Measurements from ENCODE around the gene ADORA1.

Gene ADORA1

DNA sequence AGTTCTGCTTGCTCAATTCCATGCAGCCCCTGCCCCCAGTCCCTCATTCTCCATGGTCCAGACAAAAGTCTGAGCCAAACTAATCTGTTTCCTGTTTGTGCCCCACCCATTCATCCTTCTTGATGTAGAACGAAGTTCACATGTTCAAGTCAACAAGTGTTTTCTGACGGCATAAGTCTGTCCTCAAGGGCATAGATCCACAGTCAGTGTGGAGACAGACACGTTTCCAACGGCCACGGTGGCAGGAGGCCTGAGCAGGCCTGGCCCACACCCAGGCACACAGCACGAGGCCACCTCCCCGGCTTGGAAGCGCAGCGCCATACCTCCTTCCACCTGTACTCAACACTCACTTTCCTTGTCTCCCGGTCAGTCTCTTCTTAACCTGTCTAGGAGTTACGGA, 16.1 kb downstream of the ADORA1 start:
- no peak for DNase-seq

DNA sequence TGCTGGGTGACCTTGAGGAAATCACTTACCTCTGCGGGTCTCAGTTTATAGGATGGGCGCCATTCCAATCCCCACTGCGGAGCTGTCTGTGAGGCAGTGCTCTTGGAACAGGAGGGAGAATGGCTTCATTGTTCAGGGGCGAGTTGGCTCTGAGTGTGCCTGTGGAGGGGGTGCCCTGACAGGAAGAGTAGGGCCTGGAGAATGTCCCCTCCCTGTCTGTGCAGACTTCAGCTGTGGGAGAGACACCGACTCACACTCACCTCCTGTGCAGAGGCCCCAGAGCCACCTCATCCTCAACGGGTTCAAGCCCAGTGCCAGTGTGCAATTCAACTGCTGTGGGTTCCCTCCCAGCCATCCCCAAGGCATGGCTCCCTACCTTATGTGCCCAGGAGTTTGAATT, 17.1 kb downstream of the ADORA1 start:
- DNase-seq: no peak

DNA sequence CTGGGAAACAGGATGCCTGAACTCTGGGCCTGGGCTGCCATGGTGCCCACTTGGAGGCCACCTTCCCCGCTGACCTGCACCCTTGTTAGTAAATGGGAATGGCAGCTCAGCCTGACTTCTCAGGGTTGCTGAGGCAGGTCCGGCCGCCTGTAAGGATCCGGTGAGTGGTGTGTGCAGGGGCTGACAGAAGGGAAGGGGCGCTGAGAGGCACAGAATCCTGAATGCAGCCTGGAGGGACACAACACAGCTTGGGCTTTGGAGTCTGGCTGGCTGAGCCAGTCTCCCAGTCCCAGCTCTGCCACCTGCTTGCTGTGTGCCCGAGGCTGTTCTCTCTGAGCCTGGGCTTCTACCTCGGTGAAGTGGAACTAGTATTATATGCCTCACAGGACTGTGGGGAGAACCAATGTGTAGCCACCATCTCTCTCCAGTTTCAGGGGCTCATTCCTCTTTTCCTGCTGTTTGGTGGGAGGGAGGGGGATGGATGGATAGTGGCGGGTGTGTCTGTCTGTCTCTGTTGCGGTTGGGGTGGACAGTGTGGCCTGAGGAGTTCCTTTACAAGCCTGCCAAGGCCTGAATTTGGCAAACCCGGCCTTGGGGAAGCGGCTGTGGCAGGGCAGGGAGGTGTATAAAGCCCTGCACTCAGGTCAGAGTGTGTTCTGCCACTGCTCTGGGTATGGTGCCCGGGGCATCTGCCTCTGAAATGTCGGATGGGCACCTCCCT, 18.0 kb downstream of the ADORA1 start:
- DNase-seq: no peak

DNA sequence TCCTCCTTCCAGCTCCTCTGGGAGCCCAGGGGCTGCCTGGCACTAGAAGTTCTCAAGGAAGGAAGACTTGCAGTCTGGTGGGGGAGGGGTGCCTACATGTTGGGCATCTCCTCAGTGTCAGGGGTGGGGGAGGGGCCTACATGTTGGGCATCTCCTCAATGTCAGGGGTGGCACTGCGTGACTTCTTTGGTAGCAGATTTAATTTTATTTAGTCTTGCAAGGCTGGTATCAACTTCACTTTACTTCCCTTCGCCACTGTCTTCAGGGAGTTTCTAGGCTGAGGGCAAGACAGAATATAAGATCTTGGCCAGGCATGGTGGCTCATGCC, 18.5 kb downstream of the ADORA1 start:
- no peak for DNase-seq

DNA sequence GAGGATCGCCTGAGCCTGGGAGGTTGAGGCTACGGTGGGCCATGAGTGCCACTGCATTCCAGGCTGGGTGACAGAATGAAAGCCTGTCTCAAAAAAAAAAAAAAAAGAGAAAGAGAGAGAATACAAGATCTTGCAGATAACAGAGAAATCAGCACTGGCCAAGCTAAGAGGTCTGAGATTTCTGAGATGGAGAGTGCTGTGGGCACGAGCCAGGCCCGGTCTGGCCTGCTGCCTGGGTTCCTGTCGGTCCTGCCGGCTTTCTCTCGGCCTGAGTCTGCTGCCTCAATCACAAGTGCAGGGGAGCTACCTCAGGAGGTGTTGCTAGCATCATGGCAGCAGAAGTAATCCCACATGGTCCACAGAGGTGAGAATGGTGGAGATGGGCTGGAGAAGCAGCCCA, 19.0 kb downstream of the ADORA1 start:
- no peak for DNase-seq

DNA sequence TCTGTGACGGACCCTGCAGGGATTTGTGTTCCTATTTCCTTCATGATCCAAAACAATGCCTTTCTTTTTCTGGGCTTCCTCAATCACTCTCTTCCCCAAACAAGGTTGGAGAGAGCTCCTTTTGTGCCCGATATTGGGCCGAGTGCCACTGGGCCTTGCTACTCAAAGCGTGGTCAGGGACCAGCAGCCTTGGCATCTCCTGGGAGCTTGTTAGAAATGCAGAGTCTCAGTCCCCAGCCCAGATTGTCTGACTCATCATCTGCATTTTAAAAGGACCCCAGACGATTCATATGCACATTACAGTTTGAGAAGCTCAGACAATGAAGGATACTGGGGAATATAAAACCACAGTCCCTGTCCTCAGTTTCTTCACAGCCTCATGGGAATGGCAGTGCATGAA, 19.9 kb downstream of the ADORA1 start:
- no peak for DNase-seq

DNA sequence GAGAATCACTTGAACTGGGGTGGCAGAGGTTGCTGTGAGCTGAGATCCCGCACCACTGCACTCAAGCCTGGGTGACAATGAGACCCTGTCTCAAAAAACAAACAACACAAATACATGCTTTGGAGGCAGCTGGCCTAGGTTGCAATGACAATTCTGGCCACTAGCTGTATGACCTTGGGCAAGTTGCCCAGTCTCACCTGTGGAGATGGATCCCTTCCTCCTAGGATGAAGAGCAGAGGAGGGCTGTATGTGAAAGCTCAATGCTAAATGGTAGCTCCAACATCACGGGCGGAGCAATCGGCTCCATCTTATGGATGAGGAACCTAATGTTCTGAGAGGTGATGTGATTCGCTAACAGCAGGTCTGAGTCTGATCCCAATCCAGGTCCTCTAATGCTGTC, 20.6 kb downstream of the ADORA1 start:
- DNase-seq: no peak

DNA sequence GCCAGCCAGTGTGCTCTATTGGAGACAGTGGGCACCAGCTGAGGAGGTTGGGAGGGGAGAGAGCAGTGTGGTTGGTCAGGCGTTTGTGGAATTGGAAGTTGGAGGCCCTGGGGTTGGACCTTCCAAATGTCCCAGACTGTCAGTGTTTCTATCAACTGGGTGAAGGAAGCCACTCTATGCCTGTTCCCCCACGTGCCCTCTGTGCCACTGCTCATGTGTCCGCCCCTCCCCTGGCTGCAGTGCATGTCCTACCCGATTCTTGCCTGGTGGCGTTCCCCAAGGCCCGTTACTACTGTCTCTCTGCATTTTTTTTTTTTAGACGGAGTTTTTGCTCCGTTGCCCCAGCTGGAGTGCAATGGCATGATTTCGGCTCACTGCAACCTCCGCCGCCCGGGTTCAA, 21.1 kb downstream of the ADORA1 start:
- no peak for DNase-seq

DNA sequence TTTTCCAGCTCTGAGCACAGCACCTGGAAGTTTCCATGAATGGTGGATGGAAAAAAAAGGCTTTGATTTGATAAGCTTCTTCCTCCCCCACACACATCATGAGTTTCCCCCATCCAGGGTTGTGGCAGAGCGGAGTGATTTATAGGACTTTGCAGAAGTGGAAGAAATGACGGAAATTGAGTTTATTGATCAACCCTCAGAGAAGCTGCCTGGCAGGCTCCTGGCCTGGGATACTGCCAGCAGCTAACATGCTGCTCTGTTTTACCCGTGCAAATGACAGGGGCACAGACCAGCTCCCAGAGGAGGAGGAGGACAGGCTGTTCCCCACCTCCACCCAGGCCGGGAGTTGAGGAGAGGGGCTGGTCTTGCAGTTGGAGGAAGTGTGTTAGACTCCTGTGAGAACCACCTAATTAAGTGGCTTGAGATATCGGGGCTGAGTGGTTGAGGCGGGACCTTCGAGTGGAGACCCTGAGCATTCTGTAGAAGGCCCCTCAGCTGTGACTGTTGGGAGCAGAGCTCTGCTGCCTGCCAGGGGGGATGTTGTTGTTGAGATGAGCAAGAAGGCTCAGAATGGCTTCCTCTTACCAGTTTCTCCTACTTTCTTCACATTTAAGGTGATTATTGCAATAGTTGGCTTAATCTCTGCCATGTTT, 21.8 kb downstream of the ADORA1 start:
- DNase-seq: no peak

DNA sequence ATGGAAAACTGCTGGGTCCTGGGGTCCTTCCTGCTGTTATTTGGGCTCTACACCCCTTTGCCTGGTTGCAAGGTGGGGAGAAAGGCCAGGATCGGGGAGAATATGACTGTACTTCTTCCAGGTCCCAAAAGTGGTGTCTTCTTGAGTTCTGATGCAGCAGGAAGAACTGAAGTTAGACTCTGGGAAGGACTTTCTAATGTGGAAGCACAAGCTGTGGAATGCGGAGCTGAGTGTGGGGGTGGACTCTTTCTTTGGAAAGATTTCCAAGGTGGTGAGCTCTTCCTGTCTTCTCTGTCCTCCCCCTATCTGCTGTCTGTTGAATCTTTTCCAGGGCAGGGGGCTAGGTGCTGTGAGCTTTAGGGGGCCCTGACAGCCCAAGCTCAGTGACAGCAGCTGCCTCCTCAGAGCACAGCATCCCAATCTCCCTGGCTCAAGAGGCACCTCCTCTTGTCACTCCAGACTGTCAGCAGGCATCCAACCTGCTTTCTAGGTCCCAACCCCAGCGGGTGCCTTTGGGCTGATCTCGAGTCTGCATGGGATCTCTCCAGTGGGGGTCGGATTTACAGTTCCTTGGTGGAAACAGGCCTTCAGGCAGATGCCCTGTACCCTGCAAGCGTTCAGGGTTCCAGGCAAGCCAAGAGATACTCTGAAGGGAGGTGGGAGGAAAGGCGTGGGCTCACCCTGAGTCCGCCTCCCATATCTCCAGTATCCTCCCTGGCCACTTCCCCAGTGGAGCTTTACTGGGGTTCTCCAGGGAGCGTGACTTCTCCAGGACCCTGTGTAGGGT, 23.2 kb downstream of the ADORA1 start:
- no peak for DNase-seq

DNA sequence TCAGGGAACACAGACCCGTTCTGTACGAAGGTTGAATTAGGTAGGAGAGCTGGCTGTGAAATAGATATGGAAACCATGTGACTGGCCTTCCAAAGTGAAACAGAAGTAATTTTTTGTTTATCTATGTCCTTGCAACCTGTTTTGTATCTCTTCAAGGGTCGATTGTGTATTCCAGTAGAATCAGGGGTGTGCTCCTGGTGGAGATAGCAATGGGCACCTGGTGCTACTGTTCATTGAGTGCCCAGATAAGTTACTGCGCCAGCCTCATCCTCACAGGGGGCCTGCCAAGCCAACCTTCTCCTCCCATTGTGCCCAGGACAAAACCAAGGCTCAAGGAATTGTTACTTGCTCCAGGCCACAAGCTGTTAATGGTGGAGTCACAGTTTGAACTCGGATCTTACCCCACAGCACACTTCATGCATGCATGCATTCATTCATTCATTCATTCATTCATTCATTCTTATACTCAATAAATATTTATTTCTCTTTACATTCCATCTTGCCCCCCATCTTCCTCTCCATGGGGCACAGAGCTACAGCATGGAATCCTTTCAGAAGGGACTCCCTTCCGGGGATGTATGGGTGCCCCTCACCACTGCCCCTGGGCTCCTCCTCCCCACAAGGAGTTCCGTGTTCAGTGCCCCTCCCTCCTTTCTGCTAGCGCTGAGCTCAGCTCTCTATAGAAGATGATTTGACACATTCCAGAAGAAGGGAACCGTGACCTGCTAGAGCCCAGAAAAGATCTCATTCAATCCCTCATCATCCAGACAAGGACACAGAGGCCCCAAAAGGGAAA, 24.0 kb downstream of the ADORA1 start:
- DNase-seq: no peak

DNA sequence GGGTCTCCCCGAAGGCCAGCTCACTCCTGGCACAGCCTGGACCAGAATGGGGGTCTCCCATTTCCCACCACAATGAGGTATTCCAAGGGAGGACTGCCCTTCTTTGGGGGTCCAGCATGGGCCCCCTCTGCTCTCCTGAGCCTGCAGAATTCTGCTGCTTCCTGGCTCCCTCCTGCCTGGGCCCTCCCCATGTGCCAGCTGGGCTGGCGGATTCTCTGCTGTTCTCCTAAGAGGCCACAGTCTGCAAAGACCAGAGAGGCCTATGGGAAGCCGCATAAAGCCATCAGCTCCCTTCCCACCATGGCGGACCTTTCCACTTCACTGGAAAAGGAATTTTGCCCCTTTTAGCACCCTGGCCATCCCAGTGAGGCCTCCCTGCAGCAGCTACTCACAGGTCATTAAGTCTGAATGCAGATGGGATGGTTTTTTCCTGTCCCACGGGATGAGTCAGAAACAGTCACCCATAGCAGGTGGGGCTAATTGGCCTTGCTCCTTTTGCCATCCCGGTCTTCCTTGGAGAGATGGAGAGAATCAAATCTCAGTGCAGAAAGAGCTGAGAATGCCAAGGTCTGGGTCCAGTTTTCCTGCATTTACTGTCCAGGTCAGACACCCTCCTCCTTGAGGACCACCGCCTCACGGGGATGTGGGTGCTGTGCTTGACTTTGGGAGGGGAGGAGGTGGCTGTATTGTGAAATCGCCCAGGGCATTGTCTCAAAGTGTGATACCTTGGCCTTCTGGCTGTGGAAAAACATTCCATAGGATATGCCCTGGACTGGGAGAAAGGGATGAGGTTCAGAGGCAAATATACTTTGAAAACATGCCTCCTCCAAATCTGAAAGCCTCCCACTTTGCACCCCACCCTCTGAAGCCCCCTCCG, 24.9 kb downstream of the ADORA1 start:
- no peak for DNase-seq

DNA sequence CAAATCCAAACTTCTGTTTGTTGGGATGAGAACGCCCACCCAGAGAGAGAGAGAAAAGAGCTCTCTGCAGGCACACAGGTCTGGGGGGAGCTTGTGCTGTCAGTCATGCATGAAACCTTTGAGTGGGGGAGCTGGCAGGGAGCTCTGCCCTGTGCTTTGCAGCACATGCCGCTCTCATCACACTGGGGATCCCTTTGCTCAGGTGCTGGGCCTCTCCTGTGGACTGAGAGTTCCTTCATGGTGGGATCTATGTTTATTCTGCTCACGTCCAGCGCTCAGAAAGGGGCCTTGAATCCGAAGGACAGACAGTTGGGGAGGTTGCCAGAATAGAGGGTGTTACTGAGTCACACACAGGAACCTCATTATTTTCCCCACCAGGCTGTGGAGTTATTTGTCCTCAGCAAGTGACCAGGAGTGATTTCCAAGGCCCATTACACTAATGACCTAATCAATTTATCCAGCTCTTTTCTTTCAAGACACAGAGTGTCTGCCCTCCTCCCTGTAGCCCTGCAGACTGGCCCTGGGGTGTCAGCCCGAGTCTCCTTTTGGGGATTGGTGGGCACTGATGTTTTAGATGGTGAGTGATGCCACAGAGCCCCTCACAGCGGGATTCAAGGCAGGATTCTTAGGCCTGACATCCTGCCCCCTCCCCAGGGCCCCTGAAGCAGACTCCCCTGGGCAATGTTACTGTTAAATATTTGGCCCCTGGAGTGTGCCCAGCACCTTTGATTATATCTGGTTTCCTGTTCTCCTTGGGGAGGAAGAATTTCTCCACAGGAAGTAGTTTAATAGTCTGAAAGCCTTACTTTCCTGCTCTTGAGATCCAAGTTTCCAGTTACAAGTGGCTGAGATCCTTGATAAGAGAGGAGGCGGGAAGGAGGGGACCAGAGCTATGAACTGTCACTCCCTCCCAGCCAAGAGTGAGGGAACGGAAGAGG, 25.8 kb downstream of the ADORA1 start:
- no peak for DNase-seq

DNA sequence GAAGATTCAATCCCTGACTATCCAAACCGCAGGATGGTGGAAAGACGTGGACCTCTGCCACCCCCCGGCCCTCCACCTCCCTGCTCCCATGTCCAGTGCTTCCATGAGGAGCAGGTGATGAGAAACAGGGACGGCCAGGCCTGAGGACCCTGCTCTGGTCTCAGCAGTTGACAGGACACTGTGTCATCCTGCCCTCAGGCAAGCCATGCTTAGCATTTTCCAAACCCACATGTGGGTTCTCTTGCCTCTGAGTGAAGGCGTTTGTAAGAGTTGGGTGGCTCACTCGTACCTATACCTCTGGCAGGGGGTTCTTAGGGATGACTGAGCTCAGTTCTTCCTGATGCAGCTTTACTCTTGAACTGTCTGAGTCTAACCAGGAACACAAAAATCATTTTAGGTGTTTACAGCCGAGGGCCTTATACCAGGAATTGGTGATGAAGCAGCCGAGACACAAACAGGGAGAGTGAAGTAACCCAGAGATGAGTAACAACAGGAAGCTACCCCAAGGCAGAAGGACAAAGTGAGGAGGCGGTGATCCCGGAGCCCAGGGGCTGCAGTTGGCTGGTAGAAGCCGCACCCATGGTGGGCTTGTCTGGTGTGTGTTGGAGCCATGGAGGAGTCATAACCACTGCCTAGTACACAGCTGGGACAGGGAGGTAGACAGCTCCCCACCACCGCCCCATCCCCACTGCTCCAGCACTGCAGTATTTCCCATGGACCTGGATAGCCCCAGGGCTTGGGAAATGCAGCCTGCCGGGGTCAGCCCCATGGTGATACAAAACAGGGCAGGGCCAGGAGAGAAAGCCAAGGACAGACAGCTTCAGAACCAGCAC, 26.7 kb downstream of the ADORA1 start:
- no peak for DNase-seq

DNA sequence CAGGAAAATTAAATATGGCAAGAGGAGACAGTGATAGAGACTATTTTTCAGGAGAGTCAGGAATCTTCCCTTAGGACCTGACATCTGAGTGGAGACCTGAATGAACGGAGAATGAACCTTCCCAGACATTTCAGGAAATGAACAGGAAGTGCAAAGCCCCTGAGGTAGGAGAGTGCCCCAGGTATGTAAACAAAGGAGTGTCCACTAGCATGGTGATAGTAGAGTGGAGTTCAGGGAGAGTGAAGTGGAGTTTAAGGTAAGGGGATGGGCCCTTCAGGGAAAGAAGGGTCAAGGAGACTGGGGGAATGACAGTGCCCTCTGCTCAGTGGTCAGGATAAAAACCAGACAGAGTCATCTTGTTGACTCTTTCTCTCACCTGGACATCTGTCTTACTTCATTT, 28.8 kb downstream of the ADORA1 start:
- no peak for DNase-seq

DNA sequence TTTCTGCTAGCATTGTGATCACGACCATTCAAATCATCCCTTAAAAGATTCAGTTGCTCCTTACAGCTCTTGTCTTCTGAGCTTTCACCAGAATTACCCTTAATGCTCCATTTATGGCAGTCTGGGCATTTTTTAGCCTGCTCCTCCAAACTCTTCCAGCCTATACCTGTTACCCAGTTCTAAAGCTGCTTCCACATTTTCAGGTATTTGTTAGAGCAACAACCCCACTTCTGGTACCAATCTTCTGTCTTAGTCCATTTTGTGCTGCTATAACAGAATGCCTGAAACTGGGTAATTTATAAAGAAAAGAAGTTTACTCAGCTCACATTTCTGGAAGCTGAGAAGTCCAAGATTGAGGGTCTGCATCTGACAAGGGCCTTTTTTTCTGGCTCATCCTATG, 30.9 kb downstream of the ADORA1 start:
- no peak for DNase-seq

DNA sequence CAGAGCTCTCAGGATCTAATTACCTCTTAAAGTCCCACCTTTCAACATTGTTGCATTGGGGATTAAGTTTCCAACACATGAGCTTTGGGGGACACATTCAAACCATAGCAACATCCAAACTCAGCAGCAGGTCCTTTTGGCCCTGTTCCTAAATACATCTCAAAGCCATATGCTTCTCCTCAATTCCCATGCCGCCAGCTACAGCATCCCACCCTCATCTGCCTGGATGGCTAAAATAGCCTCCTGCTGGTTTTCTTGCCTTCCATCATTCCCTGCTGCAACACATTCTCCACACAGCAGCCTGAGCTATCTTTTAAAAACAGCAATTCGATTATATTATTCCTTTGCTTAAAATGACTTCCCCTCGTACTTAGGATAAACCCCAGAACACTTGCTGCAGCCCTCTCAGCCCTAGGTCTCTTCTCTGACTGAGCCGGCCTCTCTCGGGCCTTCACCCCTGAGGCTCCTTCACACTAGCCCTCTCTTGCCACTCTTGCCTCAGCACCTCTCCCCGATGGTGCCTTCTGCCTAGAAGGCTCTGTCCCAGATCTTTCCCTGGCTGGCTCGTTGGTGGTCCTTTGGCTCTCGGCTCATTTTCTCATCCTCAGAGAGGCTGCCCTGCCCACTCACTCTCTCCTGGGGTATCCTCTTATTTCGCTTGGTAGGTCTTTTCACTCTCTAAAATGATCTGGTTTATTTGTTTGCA, 31.6 kb downstream of the ADORA1 start:
- DNase-seq: no peak

DNA sequence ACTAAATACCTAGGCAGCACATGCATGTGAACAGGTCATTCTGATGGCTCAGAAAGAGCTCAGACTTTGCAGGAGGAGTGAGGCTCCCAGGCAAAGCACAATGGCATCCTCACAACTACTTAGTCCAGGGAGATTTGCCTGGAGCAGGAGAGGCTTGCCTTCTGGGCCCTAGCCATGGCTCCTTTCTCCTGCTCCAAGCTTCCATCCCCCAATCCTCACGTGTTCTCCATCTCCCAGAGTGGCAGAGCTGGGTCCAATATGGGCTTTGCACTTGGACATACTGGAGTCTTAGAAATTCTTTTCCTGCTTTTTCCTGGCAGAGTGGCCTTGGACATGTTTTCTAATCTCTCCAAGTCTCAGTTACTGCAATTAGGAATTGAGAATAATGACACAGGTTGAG, 32.3 kb downstream of the ADORA1 start:
- no peak for DNase-seq

DNA sequence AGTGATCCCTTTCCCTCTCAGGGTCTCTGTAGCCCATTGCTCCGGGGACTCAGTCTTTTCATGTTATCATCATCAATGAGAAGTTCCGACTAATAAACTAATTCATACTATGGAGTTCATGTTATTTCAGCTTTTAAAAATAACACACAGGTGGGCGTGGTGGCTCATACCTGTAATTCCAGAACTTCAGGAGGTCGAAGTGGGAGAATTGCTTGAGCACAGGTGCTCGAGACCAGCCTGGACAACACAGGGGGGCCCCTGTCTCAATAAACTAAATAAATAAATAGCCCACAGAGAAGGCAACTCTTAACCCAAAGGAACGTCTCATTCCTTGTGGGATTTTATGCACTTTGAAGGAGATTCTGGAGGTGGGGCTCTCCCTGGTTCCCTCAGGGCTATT, 33.6 kb downstream of the ADORA1 start:
- DNase-seq: no peak

DNA sequence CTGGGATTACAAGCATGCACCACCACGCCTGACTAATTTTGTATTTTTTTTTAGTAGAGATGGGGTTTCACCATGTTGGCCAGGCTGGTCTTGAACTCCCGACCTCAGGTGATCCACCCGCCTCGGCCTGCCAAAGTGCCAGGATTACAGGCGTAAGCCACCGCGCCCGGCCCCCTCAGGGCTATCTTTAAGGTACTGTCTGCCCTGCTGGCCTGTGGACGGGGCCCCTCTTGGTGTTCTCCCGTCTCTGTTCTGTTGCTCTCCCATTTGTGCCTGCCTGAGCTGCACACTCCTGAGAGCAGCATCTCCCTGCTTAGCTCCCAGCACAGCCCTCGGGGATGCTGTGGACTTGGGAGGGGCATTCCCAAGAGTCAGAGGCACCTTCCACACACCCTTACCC, 34.2 kb downstream of the ADORA1 start:
- DNase-seq: no peak

All from stimulated activated CD4-positive, alpha-beta T cell treated with anti-CD3 and anti-CD28 coated beads, Interleukin-4, amount 100 ng/mL, for 4 hours (primary cell).